HG03039 (cell line): ENCODE results near the gene CMTM4.
A peak's percentile ranks its signal among the peaks of the same experiment; 100 is the strongest.

Experiments
- ATAC-seq: cut with Tn5 transposase; IDR thresholded peaks from one replicate; pipeline ENCODE4 v1.9.1; 2021; ENCODE audit warnings: mild to moderate bottlenecking, moderate library complexity; ENCODE audit not compliant: unreplicated experiment

Gene CMTM4

GRCh38 chr16:66696669-66697630, at the start of gene CMTM4:
Gene CMTM4 (minus strand): TSS chr16:66696743. CDS start chr16:66696525, 218 bp downstream.
- peak; percentile 84 for ATAC-seq

- no peak for ATAC-seq
These were observed 49.5 kb upstream of the CMTM4 start for GRCh38 chr16:66746048-66746447.

GRCh38 chr16:66741950-66742808, 45.6 kb upstream of the CMTM4 start:
- ATAC-seq = no peak

- ATAC-seq = no peak
These were observed 44.8 kb upstream of the CMTM4 start for GRCh38 chr16:66741169-66741900.

GRCh38 chr16:66740533-66740932, 44.0 kb upstream of the CMTM4 start:
- ATAC-seq = no peak

- no peak for ATAC-seq
These were observed 43.5 kb upstream of the CMTM4 start for GRCh38 chr16:66740010-66740409.

GRCh38 chr16:66735891-66736290, 39.3 kb upstream of the CMTM4 start:
- ATAC-seq = no peak

GRCh38 chr16:66731101-66731500, 34.6 kb upstream of the CMTM4 start:
- ATAC-seq = no peak

GRCh38 chr16:66728804-66729203, 32.3 kb upstream of the CMTM4 start:
- ATAC-seq = no peak

- ATAC-seq = no peak
These were observed 31.7 kb upstream of the CMTM4 start for GRCh38 chr16:66728117-66728787.

- no peak for ATAC-seq
These were observed 24.2 kb upstream of the CMTM4 start for GRCh38 chr16:66720766-66721165.

- no peak for ATAC-seq
These were observed 22.7 kb upstream of the CMTM4 start for GRCh38 chr16:66719246-66719645.

GRCh38 chr16:66717776-66718175, 21.2 kb upstream of the CMTM4 start:
- ATAC-seq = no peak

- ATAC-seq = no peak
These were observed 20.7 kb upstream of the CMTM4 start for GRCh38 chr16:66717112-66717675.

GRCh38 chr16:66714654-66715307, 18.2 kb upstream of the CMTM4 start:
- ATAC-seq = no peak

- ATAC-seq = no peak
These were observed 17.5 kb upstream of the CMTM4 start for GRCh38 chr16:66714062-66714461.

- ATAC-seq = no peak
These were observed 16.5 kb upstream of the CMTM4 start for GRCh38 chr16:66713076-66713475.

GRCh38 chr16:66712512-66712911, 16.0 kb upstream of the CMTM4 start:
- no peak for ATAC-seq

- no peak for ATAC-seq
These were observed 15.0 kb upstream of the CMTM4 start for GRCh38 chr16:66711581-66711980.

GRCh38 chr16:66706506-66706880, 9.9 kb upstream of the CMTM4 start:
- ATAC-seq = no peak
